Measurements from ENCODE around the gene RASA4B.
"Not testable (repeated sequence)": the region's sequence is repeated elsewhere in the genome, so short reads cannot be mapped to it uniquely, and the experiment has no call there.

The RASA4B gene

GRCh38 chr7:102517550-102518147 lies at the start of gene RASA4B:
Gene RASA4B, minus strand, starts transcription at chr7:102517777. Its CDS starts 67 bp downstream, at chr7:102517710.
- not testable (repeated sequence) for DNase-seq

- not testable (repeated sequence) for DNase-seq
These were observed 33.3 kb upstream of the RASA4B start, which contains the start of gene SPDYE2 for GRCh38 chr7:102550808-102551422. Gene SPDYE2, plus strand, starts transcription at chr7:102551226. Its CDS starts 2,030 bp downstream, at chr7:102553256.

- not testable (repeated sequence) for DNase-seq
These were observed 28.8 kb upstream of the RASA4B start for GRCh38 chr7:102546353-102546752.

GRCh38 chr7:102545288-102545687 lies 27.7 kb upstream of the RASA4B start:
- DNase-seq = not testable (repeated sequence)

- DNase-seq = not testable (repeated sequence)
These were observed 26.8 kb upstream of the RASA4B start for GRCh38 chr7:102544372-102544771.

GRCh38 chr7:102543596-102543995 lies 26.0 kb upstream of the RASA4B start, which contains the start of gene UPK3BL2:
Gene UPK3BL2, minus strand, starts transcription at chr7:102543696. Its CDS starts 60 bp downstream, at chr7:102543636.
- DNase-seq = not testable (repeated sequence)

DNA sequence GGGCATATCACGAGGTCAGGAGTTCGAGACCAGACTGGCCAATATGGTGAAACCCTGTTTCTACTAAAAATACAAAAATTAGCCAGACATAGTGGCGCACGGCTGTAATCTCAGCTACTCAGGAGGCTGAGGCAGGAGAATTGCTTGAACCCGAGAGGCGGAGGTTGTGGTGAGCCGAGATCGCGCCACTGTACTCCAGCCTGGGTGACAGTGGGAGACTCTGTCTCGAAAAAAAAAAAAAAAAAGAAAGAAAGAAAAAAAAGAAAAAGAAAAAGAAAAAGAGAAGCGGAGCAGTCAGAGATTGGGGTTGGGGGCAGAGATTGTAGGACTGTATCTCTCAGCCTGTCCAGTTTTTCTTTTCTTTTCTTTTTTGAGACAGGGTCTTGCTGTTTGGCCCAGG lies 25.2 kb upstream of the RASA4B start:
- not testable (repeated sequence) for DNase-seq

DNA sequence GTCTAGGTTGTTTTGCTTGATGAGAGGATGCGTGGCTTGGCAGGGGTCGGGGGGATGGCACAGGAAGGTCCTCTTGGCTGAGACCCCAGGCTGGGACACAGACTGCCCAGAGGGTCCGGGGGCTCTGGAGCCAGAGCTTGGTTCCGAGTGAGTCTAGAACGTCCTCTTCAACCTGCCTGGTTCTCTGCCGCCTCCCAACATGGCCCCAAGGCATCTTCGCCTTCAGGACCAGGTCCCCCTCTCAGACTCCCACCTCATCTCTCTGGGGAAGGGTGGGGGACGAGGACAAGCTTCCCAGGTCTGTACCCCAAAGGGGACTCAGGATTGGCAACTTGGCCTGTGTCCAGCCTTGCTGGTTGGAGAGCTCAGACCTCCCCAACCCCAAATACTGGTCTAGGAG lies 24.5 kb upstream of the RASA4B start:
- not testable (repeated sequence) for DNase-seq

DNA sequence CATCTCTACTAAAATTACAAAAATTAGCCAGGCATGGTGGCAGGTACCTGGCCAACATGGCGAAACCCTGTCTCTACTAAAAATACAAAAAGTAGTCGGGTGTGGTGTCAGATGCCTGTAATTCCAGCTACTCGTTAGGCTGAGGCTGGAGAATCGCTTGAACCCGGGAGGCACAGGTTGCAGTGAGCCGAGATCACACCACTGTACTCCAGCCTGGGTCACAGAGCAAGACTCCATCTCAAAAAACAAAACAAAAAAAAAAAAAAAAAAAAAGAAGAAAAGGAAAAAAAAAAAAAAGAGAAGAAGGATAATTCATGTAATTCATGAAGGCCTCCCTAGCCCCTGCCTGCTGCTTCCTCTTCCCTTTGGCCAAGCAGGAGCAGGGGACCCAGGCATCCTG lies 23.0 kb upstream of the RASA4B start:
- not testable (repeated sequence) for DNase-seq

DNA sequence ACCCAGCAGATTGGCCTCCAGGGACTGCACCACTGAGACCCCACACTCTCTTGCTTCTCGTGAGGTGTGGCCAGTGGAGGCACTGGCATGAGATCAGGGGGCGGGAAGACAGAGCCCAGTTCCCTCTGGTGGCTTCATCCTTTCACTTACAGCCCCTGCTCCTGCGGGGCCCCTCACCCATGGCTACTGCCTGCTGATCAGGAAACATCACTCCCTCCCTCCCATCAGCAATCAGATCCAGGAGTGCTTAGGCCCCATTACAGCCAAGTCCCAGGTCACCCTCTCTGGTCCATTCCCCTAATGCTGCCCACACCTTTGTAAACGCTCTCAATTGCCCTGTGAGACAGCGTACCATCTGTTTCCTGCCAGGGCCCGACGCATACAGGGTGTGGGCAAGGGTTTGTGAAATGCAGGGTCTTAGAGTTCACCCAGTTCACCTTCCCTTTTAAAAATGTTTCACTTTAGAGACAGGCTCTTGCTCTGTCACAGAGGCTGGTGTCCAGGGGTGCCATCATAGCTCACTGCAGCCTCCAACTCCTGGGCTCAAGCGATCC lies 17.6 kb upstream of the RASA4B start:
- DNase-seq = not testable (repeated sequence)

DNA sequence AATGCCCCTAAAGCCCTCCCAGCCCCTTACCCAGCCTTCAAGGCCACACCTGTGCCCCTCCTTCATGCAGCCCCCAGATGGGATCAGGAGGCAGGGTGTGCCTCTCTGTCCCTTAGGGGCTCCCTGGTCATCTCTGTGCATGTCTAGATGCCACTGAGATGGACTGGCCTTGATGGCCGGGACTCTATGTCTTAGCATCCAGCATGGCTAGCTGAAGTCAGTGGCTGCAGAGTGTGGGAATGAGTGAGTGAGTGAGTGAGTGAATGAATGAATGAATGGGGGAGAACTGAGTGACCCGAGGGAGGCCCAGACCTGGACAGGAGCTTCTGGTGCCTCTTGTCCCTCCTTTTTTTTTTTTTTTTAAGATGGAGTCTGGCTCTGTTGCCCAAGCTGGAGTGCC lies 14.6 kb upstream of the RASA4B start:
- not testable (repeated sequence) for DNase-seq

- not testable (repeated sequence) for DNase-seq
These were observed 14.0 kb upstream of the RASA4B start for GRCh38 chr7:102531583-102531982.

GRCh38 chr7:102527822-102528793 lies 10.5 kb upstream of the RASA4B start:
- DNase-seq = not testable (repeated sequence)

GRCh38 chr7:102527182-102527581 lies 9.6 kb upstream of the RASA4B start:
- DNase-seq = not testable (repeated sequence)

- DNase-seq = not testable (repeated sequence)
These were observed 7.2 kb upstream of the RASA4B start for GRCh38 chr7:102524803-102525202.

GRCh38 chr7:102520797-102521196 lies 3.2 kb upstream of the RASA4B start:
- DNase-seq = not testable (repeated sequence)

- DNase-seq = not testable (repeated sequence)
These were observed 626 bp downstream of the RASA4B start for GRCh38 chr7:102516951-102517350.

- DNase-seq = not testable (repeated sequence)
These were observed 1.7 kb downstream of the RASA4B start for GRCh38 chr7:102515889-102516288.

GRCh38 chr7:102514881-102515721 lies 2.5 kb downstream of the RASA4B start:
- DNase-seq = not testable (repeated sequence)

DNA sequence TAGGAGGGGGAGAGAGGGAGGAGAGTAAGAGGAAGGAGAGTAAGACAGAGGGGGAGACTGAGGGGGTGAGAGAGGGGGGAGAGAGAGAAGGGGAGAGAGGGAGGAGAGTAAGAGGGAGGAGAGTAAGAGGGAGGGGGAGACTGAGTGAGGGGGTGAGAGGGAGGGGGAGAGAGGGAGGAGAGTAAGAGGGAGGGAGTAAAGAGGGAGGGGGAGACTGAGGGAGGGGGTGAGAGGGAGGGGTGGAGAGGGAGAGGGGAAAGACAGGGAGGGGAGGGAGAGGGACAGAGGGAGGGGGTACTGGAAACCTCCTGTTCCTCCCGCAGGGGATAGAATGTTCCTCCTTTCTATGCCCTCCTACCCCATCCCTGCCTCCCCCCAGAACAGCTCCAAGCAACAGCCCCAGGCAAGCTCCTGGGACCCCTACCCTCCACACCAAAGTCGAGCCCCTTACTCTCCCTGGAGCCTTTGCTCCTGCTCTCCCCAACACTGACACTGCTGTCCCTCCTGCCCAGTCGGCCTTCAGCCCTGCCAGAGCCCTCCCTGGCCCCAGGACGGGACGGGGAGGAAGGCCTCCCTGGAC lies 4.8 kb downstream of the RASA4B start:
- DNase-seq = not testable (repeated sequence)

DNA sequence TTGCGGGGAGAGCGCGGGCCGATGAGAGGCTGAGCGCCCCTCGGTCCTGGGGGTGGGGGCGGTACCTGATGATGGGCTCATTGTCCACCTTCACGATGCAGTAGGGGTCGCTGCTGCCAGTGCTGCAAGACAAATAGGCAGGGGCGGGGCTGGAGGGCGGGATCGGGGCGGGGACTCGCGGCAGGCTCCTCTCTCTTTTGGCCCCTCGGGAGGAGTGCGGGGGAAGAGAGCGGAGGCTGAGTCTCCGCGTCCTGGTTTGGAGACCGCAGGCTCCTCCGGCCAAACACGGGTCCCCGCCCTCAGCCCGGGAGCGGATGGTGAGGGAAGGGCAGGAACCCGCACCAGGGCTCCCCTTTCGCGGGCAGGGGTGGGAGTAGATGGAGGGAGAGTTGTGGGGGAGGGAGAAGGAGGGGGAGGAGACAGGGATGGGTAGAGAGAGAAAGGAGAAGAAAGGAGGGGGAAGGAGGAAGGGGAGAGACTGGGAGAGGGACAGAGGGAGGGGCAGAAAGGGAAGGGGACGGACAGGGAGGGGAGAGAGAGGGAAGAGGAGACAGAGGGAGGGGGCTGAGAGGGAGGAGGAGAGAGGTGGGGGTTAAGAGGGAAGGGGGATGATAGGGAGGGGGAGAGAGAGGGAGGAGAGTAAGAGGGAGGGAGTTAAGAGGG lies 5.6 kb downstream of the RASA4B start:
- DNase-seq = not testable (repeated sequence)
